GOT3 (cell line): ENCODE measurements around the gene AGO4.
"Not testable (repeated sequence)": the region's sequence is repeated elsewhere in the genome, so short reads cannot be mapped to it uniquely, and the experiment has no call there.

Experiments used
- DNase-seq: peaks from one replicate; lab custom pipeline; 2025; ENCODE audit warnings: mixed read lengths; lab: John Stamatoyannopoulos, UW

The AGO4 gene

DNA sequence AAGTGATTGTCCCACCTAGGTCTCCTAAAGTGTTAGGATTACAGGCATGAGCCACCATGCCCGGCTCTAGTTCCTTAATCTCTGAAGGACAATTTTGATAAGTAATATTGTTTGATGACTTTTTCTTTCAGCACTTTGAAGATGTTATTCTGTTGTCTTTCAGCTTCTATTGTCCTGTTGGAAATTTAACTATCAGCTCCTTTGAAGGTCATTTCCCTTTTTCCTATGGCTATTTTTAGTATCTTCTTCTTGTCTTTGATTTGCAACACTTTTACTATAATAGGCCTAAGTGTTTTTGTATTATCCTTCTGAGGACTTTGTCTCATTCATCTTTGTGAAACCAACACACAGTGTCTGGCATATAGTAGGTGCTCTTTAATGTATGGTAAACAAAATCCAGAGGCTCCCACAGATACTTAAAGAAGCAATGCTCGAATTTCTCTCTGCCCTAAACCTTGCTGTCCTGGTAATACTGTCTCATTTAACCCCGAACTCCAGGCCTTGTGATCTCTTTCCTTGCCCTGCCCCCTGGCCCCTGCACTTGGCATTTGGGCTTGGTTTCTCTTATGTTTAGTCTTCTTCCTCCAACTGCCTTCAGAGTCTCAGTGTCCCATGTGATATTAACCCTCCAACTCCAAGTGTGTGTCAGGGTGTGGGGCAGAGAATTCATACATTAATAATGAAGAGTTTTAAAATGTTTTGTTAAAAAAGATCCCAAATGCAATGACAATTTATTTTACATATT is 56.2 kb downstream of the AGO4 start:
- no peak for DNase-seq

DNA sequence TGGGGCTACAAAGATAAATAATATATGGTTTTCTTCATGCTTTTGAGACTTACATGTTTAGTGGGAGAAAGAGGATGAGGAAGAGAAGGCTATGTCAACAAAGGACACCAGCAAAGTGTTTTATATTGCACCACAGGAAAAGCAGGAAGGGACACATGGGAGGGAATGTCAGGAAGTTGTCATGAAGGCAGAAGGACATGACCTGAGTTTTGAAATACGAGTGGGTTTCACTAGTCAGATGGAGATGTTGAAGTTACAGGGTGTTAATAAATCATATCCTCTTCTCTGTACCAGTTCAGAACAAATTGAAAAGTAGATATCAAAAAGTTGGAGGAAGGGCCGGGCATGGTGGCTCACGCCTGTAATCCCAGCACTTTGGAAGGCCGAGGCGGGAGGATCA is 57.0 kb downstream of the AGO4 start:
- no peak for DNase-seq

DNA sequence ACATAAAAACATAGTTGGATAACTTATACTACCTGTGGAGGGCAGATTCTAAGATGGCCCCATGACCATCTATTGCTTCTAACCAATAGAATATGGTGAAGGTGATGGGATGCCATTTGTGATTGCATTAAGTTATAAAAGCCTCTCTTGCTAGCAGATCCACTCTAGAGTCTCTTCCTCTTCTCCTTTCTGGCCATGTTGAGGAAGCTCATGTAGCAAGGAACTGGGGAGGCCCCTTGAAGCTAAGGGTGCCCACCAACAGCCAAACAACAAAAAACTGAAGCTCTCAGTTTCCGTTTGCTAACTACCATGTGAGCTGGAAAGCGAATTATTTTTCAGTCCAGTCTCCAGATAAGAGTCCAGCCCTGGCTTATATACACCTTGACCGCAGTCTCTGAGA is 59.2 kb downstream of the AGO4 start:
- no peak for DNase-seq

DNA sequence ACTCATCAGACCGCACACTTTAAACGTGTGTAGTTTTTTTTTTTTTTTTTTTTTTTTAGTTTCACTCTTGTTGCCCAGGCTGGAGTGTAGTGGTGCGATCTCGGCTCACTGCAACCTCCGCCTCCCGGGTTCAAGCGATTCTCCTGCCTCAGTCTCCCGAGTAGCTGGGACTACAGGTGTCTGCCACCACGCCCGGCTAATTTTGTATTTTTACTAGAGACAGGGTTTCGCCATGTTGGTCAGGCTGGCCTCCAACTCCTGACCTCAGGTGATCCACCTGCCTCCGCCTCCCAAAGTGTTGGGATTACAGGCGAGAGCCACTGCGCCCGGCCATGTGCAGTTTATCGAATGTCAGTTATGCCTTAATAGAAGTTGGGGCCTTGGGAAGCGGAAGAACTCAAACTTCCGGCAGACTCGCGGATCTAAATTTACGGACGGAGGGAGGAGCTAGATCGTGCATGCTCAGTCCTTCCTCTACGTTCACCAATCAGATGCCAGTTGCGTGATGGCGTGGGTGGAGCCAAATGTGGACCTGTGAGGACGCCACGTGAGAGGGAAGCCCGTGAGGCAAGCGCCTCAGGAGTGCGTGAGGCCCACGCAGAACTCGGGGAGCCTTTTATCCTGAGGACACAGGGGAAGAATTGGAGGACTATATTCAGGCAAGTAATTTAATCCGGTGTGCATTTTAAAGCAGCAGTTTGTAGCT is 61.6 kb downstream of the AGO4 start:
- DNase-seq: not testable (repeated sequence)

DNA sequence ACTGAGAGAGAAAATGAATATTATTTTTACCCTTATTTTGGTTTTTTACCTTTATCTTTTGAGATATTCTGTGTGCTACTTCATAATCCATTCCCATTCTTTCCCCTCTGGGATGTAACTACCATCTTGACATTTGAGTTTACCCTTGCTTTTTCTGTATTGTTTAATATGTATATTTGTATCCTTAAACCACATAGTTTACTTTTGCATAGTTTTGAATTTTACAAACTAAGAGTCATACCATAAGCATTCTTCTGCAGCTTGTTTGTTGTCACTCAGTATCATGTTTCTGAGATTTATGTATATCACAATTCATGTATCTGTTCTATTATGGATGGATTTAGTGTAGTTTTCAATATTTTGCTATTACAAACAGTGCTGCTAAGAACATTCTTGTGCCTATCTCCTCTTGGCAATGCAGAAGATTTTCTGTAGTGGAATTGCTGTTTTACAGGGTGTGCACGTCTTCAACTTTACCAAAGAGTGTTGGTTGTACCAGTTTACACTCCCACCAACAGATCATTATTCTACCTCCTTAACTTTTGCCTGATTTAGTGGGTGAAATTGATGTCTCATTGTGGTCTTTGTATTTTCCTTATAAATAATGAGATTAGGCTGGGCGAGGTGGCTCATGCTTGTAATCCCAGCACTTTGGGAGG is 63.0 kb downstream of the AGO4 start:
- DNase-seq: no peak

DNA sequence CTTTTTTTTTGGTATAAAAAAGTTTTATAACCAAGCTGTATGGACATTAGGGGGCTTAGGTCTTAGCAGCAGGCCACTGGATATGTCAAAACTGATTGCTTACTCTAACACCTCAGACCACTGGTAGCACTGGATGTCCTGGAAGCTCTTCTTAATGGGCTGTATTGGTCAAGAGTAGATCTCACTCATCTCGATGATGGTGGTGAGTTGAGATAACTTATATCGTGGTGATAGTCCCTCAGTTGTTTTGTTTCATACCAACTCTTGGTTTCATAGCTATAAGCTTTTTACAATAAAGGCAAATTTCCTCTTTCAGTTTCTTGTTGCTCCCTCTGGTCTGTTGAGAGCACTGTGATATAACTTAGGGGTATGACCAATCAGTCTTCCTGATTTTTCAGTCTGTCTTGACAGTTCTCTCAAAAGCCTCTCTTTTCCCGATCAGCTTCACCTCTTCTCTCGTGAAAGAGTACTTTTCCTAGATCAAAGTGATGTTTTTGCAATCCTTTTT is 65.5 kb downstream of the AGO4 start:
- DNase-seq: no peak

DNA sequence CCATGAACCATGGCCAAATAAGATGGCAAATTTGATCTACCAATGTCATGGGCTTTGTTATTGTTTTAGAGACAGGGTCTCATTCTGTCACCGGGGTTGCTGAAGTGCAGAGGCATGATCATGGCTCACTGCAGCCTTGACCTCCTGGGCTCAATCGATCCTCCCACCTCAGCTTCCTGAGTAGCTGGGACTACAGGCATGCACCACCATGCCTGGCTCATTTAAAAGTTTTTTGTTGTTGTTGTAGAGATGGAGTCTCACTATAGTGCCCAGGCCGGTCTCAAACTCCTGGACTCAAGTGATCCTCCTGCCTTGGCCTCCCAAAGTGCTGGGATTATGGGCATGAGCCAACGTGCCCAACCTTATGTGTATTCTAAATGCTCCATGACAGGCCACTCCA is 66.3 kb downstream of the AGO4 start:
- DNase-seq: not testable (repeated sequence)

DNA sequence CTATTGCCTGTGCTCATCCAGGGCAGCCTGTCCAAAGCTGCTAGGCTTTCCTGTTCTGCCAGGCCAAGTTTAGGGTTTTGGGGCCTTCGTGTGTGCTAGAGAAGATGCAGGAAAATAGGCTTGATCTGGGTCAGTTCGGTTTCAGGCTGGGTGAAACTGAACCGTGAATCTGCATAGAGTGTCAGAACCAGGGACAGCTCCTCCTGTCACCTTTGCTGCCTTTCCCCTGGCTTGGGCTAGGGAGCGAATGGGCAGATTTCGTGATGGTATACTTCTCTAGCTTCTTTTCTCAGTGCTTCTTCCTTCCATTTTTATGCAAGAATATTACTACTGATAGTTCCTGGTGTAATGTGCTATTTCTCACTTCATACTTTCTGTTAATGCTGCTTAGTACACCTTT is 69.2 kb downstream of the AGO4 start:
- no peak for DNase-seq

DNA sequence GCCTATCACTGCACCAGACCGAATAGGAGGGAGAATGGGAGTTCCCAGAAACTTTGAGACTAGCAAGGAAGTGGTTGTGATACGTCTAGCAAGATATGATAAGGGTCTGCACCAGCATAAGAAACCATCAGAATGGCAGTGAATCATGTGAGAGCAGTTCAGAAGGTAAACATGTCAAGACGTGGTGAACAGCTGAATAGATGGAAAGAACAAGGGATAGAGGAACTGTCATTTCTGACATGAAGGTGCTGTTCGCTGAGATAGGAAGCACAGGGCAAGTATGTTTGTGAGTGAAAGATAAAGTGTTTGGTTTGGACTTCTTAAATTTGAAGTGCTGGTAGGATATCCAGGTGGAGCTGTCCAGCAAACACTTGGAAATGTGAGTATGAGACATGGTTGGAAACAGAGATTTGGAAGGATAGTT is 74.0 kb downstream of the AGO4 start:
- no peak for DNase-seq

DNA sequence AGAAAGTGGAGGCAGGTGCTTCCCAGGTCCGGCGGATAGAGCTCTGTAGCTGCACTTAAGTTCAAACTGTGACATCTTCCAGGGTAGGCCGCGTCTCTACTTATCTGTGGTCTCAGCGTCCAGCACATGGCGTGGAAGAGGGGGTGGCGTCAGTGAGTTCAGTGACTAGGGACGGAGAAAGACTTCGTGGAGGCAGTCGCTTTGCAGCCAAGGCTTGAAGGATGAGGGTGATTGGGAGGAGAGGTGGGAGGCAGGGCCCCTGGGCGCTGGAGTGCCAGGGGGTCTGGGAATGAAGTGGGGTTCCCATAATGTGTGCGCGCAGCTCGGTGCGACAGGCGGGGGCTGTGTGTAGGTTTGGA is 74.7 kb downstream of the AGO4 start:
- DNase-seq: no peak

DNA sequence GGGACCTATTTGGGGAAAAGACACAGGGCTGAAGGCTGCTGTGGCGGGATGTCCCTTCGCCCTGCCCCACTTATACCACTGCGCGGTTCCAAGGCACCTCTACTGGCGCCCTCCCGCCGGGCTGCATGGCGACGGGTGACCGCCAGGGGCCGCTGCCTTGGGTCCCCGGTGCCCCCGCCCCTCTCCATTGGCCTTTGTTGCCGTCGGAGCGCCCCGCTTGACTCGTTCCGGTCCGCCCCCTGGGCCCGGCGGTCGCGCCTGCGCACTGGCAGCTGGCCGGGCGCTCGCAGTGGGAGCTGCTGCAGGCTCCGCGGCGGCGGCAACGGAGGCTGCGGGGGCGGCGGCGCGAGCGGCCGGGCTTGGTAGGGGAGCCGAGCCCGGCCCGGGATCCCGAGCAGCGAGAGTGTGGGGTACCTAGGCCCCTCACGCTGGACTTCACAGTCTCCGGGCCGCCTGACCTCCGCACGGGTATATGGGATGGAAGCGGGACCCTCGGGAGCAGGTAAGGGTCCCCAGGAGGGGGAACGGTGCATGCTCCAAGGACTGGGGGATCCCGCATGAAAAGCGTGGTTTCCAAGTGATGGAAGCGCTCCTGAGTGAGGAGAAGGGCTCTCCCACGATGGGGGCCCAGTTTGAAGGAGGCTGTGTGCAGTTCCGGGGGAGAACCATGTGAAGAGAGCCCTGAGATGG is 75.3 kb downstream of the AGO4 start, which contains the start of gene AGO1:
Gene AGO1 (plus strand): TSS at position 265 of the 690 bp plus-strand sequence. CDS start 213 bp downstream, at position 478.
- peak; percentile 86 for DNase-seq

DNA sequence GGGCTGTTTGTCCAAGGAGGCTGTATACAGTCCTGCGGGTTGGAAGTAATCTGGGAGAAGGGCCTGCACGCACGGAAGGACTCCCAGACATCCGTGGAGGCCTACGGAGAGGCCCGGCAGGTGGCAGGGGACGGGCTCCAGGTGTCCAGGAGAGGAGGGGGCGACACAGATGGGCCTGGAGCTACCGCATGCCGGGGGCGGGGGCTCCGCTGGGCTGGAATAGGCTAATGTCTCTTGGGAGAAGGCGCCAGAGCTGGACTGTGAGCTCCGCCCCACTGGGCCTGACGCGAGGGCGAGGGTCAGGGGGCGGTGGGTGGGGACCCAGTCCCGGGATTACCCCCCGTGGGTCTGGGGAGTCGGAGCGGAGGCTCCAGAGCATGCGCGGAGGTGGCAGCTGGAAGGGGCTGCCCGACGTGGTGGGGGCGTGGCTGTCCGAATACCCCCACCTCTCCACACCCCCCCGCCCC is 75.9 kb downstream of the AGO4 start:
- no peak for DNase-seq

DNA sequence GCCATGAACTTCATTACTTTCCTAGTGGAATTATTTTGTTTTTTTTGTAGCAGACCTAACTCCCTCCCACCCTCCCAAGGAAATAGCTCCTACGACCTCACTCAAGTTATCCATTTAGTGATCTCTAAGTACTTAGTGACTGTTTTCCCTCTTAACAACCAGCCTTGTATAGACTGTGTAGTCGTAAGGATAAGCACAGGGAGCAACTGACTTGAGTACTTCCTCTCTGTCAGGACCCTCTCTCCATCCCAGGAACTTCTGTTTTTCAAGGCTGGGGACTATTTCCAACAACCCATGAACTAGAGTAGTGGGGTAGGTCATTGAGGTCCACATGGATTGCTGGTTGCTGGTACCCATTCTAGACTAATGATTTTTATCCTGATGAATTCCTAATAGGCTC is 77.1 kb downstream of the AGO4 start:
- no peak for DNase-seq

DNA sequence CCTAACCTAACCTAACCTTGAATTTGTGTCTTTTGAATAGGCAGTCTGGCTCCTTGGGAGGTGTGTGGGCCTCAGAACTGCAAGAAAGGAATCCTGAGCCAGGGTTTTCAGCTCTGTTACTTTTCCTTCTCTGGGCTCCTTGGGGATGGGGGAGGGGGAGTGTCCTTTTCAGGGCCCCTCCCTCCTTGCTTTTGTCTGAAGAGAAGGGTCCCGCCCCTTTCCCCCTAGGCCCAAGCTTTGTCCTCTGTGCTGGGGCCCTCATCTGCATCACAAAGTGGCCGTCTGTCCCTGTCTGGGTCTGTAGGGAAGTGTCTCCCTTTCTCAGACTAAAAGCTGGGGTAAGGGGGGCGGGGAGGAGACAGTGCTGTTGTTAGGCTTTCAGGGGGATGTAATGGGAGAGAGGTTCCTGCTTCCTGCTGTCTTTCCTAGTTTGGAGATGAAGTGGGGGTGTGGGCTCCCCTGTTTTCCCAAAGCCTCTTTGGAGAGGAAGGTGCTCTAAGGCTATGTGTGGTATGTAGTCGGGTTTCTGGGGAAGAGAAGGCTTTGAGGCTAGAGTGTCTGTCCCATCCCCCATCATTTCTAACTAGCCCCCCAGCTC is 78.2 kb downstream of the AGO4 start:
- no peak for DNase-seq

DNA sequence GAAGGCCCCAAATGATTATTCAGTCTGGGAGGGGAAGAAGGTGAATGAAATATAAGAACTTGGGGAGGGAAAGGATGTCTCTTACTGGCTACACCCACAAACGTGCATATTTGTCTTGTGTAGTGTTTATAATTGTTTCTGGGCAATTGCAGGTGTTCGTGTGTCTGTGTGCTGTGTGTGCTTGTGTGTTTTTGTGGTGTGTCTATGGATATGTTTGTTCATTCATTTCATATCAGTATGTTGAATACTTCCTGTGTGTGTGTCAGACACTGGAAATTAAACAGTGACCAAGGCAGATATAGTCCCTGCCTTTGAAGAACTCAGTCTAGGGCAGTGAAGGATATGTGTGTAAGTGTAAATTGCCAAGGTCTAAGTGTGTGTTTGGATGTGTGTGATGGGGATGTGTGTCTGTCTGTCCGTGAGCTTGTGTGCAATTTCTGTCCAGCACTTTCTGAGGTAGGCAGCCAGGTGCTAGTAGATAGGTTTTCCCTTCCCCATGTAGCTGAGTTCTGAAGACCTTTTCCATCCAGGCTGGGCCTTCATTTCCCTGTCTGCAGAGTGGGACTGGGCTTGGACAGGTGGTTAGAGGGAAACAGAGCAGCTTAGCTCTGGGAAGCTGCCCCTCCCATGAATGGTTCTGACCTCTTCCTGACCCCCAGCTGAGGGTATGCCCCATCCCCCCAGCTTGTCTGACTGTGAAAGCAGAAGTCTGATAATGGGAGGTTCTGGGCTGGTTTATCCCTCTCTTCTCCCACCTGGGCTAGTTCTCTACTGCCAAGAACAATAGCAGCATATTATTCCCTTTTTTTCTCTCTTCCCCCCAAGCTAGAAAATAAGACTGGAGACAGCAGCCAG is 79.0 kb downstream of the AGO4 start:
- DNase-seq: no peak

DNA sequence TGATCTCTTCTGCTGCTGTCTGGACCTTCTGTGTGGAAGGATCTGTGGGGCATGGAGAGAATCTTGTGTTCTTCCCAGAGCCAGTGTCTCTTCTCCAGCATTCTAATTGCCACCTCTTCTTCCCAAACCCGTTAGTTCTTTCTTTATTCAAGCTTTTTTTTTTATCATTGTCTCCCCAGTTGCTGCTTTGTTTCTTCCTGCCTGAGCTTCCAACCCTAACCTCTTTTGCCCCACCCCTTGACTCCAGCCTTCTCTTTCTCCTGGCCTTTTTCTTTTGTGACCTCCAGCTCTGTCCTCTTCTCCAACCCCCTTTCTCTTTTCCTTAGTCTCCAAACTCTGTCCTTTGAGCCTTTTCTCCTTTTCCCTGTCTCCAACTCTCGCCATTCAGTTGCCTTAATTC is 79.7 kb downstream of the AGO4 start:
- no peak for DNase-seq

DNA sequence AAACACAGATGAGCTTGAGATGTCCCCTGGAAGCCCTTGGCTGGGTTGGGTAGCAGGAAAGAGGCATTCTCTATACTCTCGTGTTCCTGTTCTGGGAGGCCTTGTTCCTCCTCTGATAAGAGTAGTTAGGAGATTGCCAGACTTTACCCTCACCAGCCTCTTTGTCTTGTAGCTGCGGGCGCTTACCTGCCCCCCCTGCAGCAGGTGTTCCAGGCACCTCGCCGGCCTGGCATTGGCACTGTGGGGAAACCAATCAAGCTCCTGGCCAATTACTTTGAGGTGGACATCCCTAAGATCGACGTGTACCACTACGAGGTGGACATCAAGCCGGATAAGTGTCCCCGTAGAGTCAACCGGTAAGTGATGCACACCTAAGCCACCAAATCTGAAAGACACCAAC is 80.4 kb downstream of the AGO4 start:
- DNase-seq: no peak

DNA sequence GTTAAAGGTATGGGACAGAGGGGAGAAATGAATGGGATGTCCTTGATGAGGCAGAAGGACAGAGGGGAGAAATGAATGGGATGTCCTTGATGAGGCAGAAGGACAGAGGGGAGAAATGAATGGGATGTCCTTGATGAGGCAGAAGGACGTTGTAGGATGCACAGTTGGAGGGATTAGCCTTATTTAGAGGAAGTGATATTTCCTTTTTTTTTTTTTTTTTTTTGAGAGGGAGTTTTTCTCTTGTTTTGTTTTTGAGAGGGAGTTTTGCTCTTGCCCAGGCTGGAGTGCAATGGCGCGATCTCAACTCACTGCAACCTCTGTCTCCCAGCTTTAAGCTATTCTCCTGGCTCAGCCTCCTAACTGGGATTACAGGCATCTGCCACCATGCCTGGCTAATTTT is 81.2 kb downstream of the AGO4 start:
- DNase-seq: not testable (repeated sequence)

DNA sequence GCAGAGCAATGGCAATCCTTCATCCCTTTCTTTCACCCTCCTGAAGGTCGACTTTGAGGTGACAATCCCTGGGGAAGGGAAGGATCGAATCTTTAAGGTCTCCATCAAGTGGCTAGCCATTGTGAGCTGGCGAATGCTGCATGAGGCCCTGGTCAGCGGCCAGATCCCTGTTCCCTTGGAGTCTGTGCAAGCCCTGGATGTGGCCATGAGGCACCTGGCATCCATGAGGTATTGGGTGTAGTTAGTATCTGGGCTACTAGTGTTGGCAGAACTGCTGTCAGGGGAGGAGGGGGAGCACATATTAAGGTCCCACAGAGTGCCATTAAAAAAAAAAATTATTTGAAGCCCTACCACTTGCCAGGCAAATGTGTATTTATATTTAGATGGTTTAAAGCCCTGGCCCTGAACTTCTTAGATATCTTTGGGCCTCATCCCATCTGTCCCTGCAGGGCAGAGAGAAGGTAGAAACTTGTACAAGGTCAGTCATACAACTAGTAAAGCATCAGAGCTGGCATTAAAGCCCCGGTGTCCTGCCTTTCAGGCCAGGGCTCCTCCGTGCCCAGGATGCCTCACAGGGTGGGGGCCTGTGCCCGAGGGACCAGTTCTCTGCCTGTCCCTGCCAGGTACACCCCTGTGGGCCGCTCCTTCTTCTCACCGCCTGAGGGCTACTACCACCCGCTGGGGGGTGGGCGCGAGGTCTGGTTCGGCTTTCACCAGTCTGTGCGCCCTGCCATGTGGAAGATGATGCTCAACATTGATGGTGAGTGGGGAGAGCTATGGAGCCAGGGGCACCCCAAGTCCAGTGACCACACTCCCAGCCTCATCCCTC is 85.4 kb downstream of the AGO4 start:
- no peak for DNase-seq

DNA sequence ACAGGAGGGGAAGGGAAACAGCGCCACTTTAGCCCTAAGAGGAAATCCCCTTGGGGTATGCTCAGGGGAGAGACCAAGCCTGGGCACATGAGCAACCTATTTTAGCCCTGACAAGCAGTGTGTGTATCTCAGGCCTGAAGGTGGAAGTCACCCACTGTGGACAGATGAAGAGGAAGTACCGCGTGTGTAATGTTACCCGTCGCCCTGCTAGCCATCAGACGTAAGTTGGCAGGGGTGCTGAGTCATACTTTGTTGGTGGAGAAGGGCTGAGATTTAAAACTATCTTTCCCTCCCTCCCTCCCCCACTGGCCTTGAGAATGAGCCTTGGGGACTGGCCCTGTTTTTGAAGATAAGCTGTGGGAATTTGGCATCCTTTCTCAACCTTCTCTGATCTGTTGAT is 86.4 kb downstream of the AGO4 start:
- no peak for DNase-seq
